ENCODE results near the gene MYO3B. TPM values are rescaled to one million over a fixed set of nuclear protein-coding genes. Genes with fewer than 3 reads are reported as not detected.

MYO3B gene
- total RNA-seq, 1 donor from 2014 or later, result 0.17 TPM

DNA sequence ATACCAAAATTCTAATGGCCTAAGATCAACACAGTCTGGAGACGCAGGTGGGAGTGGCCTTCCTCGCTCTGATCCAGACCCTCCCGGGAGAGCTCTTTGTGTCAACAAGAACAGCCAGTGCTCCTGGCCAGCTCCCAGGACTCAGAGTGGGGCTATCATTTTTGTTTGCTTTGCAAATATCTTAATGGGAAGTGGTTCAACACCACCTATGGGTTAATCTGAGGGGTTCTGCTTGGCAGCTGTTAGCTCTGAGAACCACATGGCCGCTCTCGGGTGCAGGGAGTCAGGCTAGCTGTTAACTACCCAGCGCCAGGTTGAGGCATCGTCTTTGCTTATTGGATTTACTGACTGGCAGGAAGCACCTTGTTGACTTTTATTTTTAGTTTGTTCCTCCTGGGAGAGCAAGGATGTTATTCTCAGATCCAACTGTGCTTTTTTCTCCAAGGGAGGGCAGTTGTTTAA is 352.4 kb downstream of the MYO3B start:
- TF ChIP-seq, protein P1, sequence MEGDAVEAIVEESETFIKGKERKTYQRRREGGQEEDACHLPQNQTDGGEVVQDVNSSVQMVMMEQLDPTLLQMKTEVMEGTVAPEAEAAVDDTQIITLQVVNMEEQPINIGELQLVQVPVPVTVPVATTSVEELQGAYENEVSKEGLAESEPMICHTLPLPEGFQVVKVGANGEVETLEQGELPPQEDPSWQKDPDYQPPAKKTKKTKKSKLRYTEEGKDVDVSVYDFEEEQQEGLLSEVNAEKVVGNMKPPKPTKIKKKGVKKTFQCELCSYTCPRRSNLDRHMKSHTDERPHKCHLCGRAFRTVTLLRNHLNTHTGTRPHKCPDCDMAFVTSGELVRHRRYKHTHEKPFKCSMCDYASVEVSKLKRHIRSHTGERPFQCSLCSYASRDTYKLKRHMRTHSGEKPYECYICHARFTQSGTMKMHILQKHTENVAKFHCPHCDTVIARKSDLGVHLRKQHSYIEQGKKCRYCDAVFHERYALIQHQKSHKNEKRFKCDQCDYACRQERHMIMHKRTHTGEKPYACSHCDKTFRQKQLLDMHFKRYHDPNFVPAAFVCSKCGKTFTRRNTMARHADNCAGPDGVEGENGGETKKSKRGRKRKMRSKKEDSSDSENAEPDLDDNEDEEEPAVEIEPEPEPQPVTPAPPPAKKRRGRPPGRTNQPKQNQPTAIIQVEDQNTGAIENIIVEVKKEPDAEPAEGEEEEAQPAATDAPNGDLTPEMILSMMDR (IDR thresholded peaks at IDR 0.05), result no peak
- peak; percentile 90 for ATAC-seq
- Histone ChIP-seq H3K4me3 (peak overlapping the region; percentile 11), H3K27me3 (no peaks in the 10 kb centered on the region), H3K4me1 (peaks cover 16% of the 10 kb centered on the region), H3K27ac (no peak overlapping the region), H3K9me3 (no peaks in the 10 kb centered on the region), H3K36me3 (no peaks in the 10 kb centered on the region)
- intact Hi-C loops (cut with DNase I), result no loop called here
- DNase-seq, result peak; percentile 85

DNA sequence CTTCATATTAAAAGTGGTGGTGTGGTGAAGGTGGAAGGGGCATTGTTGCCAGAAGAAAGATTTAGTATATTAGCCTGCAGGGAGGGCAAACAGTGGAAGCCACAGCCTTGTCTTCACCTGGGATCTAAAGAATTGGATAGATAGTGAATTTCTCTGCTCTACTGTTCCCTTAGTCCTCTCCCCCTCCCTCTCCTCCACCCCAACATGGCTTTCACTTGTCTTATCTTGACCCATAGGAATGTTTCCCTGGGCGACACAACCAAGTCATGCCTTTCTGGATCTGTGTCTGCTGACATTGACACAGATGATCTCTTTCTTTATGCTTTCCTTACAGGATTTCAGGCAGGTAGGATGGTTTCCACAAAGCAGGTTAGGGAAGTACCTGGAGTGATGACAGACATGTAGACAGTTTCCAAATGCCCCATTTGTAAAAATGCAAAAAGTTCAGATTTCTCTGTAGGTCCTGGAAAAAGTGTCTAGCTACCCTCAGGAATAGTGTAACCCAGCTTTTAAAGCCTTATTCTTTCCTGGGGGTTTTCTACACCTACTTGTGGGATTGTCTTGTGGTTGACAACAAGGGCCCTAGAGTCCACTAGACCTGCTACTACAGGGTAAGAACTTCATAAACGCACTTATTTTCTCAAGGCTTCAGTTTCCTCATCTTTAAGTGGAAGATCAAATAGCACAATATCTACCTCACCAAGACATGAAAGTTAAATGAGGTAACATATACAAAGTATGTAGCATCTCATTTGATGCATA is 353.0 kb downstream of the MYO3B start:
- TF ChIP-seq, protein P1 (IDR thresholded peaks at IDR 0.05), result no peak
- Histone ChIP-seq H3K4me1 (peaks cover 15% of the 10 kb centered on the region), H3K27ac (no peak overlapping the region), H3K4me3 (no peak overlapping the region), H3K9me3 (no peaks in the 10 kb centered on the region), H3K27me3 (no peaks in the 10 kb centered on the region), H3K36me3 (no peaks in the 10 kb centered on the region)
- ATAC-seq, result peak; percentile 50
- DNase-seq, result no peak
- intact Hi-C loops (cut with DNase I), result no loop called here

DNA sequence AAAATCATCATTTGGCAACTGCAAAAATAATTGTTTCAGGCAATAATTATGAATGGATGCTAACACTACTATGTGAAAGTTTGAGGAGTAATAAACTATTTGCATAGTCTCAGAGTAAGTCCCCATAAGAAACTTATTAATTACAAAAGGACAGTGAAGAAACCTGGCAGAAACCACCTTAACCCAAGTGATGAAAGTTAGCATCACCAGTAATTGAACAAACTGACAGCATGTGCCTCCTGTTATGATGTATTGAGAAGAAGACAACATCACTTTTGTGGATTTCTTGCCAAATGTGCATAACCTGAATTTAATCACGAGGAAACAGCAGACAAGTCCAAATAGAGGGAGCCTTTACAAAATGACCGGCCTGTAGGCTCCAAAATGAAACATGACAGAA is 353.9 kb downstream of the MYO3B start:
- Histone ChIP-seq H3K4me1 (peaks cover 15% of the 10 kb centered on the region), H3K4me3 (no peak overlapping the region), H3K36me3 (no peaks in the 10 kb centered on the region), H3K27me3 (no peaks in the 10 kb centered on the region), H3K9me3 (no peaks in the 10 kb centered on the region), H3K27ac (no peak overlapping the region)
- TF ChIP-seq, protein P1 (IDR thresholded peaks at IDR 0.05), result no peak
- intact Hi-C loops (cut with DNase I), result no loop called here
- ATAC-seq (no peak), DNase-seq (no peak)

DNA sequence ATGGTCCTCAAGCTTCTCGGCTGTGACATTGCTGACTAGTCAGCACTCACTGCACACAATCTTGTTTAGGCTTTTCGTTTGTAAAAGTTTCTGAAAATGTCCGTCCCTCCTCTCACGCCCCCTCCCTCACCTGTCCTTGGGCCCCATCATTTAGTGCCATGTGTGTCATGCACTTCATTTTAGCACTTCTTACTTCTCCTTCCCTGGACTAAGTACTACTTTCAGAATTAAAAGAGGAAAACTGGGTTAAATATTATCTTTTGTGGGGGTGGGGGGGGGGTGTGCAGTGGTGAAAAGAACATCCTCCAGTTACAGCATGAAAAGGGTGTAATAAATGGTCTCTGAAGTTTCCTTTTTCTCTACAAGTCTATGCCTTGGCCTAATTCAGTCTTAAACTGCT is 355.2 kb downstream of the MYO3B start:
- ATAC-seq (no peak), DNase-seq (no peak)
- TF ChIP-seq, protein P1 (IDR thresholded peaks at IDR 0.05), result no peak
- Histone ChIP-seq H3K27me3 (no peaks in the 10 kb centered on the region), H3K36me3 (no peaks in the 10 kb centered on the region), H3K27ac (no peak overlapping the region), H3K4me3 (no peak overlapping the region), H3K9me3 (no peaks in the 10 kb centered on the region), H3K4me1 (peaks cover 15% of the 10 kb centered on the region)
- intact Hi-C loops (cut with DNase I), result no loop called here

DNA sequence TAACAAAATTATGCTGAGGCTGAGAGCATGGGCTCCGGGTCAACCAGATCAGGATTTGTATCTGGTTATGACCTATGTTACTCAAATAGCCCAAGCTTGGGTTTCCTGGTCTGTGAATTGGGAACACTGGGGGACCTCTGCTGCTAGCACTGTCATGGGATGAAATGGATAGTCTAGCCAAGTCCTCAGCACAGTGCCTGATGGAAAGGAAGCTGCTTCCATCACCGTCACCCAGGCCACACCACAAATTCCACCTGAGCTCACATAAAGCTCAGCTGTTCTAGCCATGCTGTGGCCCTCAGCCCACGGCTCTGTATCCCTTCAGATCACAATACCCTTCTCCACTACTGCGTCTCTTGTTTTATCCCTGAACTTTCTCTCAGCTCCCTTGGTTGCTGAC is 357.6 kb downstream of the MYO3B start:
- Histone ChIP-seq H3K4me1 (peaks cover 6% of the 10 kb centered on the region), H3K4me3 (no peak overlapping the region), H3K27ac (no peak overlapping the region), H3K27me3 (no peaks in the 10 kb centered on the region), H3K36me3 (no peaks in the 10 kb centered on the region), H3K9me3 (no peaks in the 10 kb centered on the region)
- no peak for ATAC-seq
- intact Hi-C loops (cut with DNase I), result no loop called here
- DNase-seq, result no peak
- TF ChIP-seq, protein P1 (IDR thresholded peaks at IDR 0.05), result no peak

Measured in upper lobe of right lung (tissue), 1 donor.